Measurements from ENCODE around the gene INSC.

- TF ChIP-seq EZH2 (IDR thresholded peaks at IDR 0.05; ENCODE audit: insufficient read depth, poor library complexity, severe bottlenecking) (no peak), EZH2phosphoT487 (IDR thresholded peaks at IDR 0.05; ENCODE audit: insufficient read depth, low read depth) (no peak)
Observed at GRCh38 chr11:15208378-15209222, 93.9 kb downstream of the INSC start.

Data from GM23248 (cell line).